SKM-1 (cell line): ENCODE results near the gene NIM1K.
A peak's percentile ranks its signal among the peaks of the same experiment; 100 is the strongest.
"Not testable (repeated sequence)": the region's sequence is repeated elsewhere in the genome, so short reads cannot be mapped to it uniquely, and the experiment has no call there.

Experiments used
- DNase-seq: peaks from one replicate; lab custom pipeline; 2025; ENCODE audit not compliant: unreplicated experiment; lab: John Stamatoyannopoulos, UW

Gene NIM1K

DNA sequence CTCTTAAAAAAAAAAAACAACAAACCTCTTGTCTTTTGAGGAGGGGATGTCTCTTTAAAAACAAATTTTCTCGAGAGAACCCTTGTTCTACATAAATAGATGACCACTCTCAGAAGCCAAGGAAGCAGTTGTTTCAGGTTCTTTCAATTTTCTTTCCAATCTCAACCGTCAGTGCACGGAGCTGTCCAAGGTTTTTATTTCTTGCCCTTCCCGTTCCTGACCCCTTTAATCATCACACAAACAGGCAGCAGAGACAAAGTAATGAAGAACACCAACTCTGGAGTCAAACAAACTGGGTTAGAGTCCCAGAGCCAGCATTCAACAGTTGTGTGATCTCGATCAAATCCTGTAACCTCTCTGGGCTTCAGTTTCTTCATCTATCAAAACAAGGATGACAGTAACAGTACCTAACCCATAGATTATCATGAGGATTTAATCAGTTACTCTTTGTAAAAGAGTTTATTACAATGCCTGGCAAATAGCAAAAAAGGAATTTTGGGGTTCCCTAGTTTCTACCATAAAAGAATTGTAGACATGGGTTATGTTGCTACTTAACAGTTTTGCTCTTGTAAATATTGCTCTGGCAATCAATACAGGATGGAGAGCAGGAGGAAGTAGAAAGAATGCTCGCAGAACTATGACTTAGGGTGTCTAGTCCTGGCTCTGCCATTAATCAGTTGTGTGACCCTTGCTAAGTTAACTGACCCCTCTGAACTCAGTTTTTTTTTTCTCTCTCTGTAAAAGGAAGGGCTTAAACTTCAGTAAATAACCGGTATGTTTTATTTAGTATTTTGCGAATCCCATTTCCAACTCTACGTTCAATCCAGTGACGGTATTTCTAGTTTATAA is 1.0 kb upstream of the NIM1K start:
- no peak for DNase-seq

DNA sequence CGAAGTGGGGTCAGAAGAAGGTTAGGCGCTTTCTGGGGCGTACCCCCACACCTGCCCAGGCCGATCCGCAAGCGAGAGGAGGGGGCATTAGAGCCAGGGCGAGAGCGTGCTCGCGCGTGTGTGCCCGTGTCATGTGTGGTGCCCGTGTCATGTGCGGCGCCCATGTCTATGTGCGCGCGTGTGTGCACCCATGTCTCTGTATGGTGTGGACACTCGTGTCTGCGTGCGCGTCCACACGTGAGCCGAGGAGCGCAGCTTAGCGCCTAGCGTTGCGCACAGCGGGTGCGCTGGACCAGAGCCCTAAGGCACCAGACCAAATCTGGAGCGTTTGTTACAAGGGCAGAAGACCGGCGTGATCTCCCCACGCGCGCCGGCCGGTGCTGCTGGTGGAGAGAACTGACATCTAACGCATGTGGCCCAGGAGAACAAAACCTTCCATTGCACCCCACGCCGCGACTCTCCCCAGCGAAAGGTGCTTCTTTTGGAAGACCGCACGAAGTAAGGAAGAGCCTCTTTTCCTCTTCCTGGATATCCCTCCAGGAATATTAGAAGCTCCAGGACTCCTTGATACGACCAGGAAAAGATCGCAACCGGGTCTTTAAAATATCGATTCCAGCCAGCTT is 644 bp downstream of the NIM1K start:
- no peak for DNase-seq

DNA sequence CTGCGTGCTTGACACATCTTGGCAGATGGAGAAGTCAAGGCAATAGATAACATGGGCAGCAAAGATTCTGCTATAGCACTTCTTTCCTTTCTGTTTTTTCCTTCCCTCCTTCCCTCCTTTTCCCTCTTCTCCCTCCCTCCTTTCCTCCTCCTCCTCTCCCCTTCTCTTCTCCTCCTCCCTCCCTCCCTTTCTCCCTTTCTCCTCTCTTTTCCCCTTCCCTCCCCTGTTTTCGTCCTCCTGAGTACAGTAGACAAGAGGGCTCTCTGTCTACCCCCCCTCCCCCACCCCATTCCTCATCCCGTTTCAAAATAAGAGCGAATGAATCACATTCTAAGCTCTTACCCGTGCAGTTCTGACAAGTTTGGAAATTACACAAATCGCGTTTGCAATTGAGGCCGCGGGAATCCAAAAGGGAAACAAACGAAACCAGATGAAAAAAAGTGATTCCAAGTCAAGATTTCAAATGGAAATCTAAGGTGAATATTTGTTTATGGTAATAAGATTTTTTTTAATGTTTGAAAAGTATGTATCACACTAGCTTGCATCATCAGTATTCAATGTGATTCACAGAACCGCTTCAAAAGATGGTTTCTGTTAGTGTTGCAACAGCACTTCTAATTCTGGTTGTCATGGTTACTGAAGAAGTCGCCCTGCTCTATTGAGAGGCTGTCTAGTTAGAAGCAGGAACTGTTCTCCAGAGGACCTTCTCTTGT is 1.3 kb downstream of the NIM1K start:
- peak; percentile 84 for DNase-seq

DNA sequence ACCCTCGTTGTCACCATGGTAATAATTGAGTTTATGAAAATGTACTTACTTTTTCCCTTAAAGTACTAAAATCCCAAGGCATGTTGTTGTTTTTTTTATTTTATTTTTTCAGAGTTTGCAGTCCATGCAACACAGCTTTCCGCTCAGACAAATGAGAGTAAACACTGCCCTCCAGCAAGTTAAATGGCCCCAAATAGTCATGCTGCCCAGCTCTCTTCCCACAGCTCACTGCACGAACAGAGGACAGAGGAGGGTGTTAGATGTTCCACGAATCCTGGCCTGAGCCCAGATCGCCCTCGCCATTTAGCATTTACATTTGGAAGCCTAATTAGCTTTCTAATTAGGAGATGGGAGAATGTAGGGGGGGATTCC is 1.9 kb downstream of the NIM1K start:
- DNase-seq = no peak

DNA sequence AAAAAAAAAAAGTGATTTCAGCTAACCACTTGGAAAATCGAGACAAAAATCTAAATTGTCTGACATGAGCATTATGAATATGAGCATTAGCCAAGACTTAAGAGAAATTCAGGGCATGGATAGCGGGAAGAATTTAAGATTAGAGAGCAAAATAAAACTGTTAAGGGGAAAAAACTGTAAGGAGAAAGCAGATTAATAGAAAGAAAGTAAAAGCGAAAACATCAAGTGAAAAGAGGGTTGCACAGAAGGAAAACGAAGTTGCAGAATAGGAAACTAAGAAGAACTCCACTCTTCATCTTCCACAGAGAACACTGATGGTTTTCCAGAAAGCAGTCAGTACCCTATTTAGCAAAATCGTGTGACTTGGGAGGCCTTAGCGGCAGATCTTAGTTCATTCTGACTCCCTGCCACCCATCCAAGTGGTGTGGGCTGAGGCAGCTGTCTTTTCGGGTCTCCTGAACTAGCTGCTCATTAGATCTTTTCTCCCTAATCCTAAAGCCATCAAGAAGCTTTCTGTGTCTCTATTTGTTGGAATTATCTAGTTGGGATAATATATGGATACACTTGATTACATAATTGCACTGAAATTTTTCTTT is 3.7 kb downstream of the NIM1K start:
- DNase-seq = no peak

DNA sequence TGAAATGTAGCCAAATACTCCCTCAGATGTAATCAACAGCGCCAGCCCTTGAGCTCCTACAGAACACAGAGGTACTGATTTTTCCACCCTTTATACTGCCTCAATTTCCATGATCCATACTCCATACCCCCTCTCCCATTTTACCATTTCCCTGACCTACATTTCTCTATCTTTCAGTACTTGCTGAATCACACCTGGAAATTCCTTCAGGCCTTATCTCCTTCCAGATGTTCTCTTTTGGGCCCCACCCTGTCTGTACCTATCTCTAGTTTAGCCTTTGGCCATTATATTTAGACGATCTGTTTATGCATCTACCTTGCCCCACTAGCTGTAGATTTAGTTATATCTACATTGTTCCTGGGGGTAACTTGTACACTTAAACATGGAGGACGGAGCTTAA is 5.5 kb downstream of the NIM1K start:
- DNase-seq = no peak

DNA sequence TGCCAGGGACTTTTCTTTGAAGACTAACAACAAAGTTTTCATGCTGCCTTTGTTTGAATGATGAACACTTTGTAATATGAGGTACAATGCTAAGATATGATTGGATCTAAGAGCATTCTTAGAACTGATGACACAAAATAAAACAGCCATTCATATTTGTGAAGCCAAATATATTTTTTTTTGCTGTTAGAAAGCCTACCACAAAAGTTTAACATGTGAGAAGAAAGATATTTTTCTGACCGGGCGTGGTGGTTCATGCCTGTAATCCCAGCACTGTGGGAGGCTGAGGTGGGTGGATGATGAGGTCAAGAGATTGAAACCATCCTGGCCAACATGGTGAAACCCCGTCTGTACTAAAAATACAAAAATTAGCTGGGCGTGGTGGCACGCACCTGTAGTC is 9.4 kb downstream of the NIM1K start:
- DNase-seq = not testable (repeated sequence)

DNA sequence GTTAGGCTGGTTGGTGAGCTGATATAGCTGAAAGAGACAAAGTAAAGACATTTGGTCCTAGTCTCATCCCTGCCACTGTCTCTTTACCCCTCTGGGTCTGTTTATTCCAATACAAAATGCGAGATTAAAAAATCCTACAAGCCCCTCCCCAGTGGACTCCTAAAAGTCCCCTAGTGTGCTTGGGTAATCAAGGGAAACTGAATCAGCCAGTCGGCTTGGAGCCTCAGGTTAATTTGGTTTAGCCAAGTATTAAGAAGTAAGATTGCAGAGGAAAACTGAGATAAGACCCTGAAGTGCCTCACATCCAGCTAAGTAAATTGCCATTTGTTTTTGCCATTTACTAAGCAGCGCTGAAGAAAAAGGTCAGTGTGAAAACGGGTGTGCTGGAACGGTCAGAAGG is 10.4 kb downstream of the NIM1K start:
- no peak for DNase-seq

DNA sequence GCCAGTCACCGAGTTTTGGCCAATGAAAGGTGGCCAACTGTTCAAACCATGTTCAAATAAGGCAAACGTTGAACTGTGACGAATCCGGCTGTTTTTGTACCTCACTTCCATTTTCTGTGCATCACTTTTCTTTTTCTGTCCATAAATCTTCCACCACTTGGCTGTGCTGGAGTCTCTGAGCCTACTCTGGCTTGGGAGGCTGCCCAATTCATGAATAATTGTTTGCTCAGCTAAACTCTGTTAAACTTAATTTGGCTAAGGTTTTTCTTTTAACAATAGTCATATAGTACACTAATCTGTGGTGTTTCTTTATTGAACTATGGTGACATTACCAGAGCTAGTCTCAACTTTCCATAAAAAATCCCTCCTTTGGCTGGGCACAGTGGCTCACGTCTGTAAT is 11.3 kb downstream of the NIM1K start:
- DNase-seq = no peak

DNA sequence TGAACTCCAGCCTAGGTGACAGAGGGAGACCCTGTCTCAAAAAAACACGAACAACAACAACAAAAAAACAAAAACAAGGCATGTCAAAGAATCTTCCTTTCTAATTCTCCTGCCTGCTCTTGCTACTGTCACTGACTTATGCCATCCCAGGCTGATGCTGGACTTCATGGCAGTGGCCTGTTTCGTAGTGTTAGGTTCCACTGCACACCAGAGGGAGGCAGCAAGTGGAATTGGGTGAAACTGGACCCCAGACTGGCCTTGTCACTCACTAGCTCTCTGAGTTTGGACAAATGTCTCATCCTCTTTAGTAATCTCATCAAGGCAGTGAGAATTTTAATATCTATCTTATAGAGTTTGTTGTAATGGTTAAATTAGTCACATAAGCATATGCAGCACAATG is 12.9 kb downstream of the NIM1K start:
- DNase-seq = no peak

DNA sequence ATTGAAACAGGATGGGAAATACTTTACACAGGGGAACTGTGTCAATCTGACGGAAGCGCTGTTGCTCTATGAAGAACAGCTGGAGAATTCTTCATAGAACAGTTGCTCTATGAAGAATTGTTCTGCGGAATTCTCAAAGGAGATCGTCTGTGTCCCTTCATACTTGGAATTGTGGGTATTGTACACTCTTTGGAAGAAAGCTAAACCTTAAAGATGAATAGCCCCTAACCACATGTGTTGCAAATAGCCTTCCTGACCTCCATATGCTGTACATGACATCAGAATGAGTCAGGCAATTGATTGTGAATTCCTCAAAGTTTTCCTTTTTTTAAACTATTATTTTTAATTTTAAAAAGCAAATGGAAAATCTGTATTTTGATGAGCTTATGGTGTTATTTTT is 15.6 kb downstream of the NIM1K start:
- no peak for DNase-seq

DNA sequence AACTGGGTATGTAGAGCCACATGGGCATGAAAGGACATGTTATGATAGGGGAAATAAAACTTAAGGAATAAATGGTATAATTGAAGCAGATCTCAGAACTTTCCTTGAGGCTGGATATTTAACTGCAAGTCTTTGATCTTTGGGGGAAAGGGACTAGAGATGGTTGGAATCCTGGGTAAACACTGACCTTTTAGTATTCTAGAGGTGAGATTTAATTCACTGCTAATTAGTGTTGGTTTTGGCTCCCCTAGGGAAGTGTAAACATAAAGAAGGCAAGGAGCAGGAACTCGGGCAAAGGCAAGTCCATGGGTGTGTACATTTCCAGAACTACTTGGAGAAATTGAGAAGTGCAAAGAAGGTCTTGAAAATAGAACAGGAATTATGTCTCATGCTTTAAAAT is 16.6 kb downstream of the NIM1K start:
- DNase-seq = no peak

DNA sequence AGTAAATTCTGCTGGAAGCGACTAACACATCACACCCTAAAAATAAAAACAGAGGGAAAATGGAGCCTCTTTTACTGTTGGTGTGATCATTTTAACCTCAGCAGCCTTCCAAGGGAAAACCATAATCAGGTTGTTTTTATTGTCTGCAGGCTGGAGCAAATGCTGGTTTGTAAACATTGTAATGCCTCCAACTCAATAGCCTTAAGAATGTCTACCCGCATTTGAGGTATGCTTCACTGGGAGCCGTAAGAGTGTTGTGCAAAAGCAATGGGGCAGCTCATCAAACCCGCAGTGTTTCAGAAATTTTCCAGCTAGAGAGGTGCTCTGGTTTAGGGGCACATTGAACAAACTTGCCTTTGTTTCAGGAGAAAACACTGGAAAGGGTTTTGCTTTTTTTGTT is 17.0 kb downstream of the NIM1K start:
- DNase-seq = no peak

DNA sequence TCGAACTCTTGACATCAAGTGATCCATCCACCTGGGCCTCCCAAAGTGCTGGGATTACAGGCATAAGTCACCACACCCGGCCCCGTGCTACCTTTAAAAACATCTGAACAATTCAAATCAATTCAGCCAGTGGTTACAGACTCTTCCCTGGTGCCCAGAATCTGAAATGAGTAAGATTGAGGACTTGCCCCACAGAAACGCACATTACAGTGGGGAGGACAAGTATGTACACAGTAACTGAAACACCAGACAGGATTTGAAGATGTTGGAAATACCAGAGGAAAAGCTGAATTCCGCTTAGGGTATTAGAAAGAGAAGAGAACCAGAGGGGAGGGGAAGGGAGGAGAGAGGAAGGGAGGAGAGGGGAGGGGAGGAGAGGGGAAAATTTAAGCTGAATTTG is 17.8 kb downstream of the NIM1K start:
- no peak for DNase-seq

DNA sequence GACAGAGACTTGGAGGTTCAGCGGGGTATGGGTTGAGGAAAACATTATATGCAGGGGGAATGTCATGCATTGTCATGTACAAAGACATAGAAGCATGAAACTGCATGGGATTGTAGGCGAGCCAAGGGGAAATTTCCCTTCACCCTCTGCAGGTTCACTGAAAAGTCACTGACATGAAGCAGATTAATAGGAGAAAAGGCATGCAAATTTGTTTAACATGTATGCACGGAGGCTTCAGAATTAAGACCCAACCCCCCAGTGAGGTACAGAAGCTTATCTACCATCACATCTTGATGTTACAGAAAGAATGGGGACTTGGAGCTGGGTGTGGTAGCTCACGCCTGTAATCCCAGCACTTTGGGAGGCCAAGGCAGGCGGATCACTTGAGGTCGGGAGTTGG is 18.5 kb downstream of the NIM1K start:
- DNase-seq = no peak

DNA sequence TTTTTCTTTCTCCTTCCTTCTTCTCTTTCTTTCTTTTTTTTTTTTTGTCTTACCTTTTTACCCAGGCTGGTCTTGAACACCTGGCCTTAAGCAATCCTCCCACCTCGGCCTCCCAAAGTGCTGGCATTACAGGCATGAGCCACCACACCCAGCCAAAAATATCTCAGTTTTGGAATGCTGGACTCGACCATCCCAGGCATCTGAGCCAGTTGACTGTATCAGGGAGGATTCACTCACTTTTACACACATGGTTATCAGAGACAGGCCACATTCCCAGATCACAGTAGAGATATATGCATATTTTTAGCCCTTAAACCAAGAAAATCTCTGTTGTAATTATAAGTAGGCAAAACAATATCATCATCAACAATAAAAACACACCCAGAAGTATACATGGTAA is 21.9 kb downstream of the NIM1K start:
- no peak for DNase-seq

DNA sequence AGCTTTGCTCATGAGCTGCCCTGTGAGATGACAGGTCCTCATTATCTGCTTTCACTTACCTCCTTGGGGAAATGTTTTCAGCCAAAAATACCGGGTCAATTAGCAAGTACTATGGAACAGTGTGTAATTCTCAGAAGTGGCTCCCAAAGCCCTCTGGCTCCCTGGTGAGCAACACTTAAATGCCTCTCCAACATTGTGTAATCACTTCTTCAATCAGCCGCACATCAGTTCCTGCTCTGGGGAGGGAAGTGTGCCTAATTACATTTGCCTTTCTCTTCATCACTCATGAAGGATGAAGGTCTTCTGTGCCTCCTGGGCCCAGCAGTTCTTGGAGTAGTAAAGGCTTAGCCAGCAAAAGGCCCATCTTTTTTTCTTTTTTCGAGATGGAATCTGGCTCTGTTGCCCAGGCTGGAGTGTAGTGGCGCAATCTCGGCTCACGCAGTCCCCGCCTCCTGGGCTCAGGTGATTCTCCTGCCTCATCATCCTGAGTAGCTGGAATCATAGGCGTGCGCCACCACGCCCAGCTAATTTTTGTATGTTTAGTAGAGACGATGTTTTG is 23.1 kb downstream of the NIM1K start:
- DNase-seq = peak; percentile 66

DNA sequence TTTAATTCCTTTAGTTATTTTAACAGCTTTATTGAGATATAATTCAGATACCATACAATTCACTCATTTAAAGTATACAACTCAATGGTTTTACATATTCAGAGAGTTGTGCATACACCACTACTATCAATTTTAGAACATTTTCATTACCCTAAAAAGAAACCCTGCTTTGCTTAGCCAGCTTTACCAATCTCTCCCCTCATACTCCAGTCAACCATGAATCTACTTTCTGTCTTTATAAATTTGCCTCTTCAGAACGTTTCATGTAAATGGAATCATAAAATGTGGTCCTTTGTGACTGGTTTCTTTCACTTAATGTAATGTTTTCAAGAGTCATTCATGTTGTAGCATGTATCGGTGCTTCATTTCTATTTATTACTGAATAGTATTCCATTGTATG is 24.9 kb downstream of the NIM1K start:
- no peak for DNase-seq

DNA sequence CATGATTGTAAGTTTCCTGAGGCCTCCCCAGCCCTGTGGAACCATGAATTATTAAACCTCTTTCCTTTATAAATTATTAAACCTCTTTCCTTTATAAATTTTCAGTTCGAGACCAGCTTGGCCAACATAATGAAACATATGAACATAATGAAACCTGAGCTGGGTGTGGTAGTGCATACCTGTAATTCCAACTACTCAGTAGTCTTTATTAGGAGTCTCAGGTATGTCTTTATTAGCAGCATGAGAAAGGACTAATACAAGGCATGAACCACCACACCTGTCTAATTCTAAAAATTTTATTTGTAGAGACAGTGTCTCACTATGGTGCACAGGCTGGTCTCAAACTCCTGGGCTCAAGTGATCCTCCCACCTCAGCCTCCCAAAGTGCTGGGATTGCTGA is 27.1 kb downstream of the NIM1K start:
- no peak for DNase-seq

DNA sequence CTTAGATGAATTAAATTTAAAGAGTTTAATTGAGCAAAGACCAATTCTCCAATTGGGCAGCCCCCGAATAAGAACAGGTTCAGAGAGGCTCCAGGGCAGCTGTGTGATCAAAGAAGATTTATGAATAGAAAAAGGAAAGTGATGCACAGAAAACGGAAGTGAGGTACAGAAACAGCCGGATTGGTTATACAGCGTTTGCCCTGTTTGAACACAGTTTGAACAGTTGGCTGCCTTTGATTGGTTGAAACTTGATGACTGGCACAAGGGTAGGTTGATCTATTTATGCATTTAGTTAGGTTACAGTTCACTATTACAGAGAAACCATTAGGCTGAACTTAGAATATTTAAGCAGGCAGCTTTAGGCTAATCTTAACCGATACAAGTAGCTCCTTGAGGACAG is 29.5 kb downstream of the NIM1K start:
- DNase-seq = no peak

DNA sequence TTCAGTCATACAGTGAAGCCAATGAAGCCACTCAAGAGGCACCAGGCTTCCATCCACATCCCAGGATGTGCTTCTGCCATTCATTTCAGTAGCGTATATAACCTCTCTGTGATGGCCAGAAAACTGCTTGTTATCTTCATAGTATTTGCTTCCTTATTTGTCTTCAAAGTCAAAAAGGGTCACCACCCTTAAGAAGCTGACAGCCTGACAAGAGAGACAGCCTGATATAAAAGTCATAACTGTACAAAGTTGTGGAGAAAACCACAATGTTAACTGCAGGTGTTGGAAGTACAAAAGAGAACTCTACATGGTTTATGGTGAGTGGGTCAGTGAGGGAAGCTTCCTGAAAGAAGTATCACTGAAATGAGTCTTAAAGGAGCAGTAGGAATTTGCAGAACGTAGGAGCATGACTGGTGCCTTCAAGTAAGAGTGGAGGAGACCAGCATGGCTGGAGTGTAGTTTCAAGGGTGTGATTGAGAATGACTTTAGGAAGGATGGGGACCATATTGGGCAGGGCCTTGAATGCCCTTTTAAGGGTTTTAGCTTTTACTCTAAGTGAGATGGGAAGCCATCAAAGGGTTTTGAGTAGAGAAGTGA is 33.7 kb downstream of the NIM1K start:
- no peak for DNase-seq
